Myocyte (in vitro differentiated cells): Measurements from ENCODE around the gene SH3PXD2A. TPM values are rescaled to one million over a fixed set of nuclear protein-coding genes. Genes with fewer than 3 reads are reported as not detected.
A peak's percentile ranks its signal among the peaks of the same experiment; 100 is the strongest.
"Not testable (repeated sequence)": the region's sequence is repeated elsewhere in the genome, so short reads cannot be mapped to it uniquely, and the experiment has no call there.

Source experiments
- DNase-seq: peaks from one replicate; pipeline ENCODE4 v3.0.0-alpha.2; 2012; ENCODE audit warnings: low read depth
- total RNA-seq: library from RNA; depleted of rRNA; stranded (reverse); fragments of >200 nt; gene quantifications from 2 replicates; pipeline ENCODE4 v1.2.3, GENCODE V29; 2014

SH3PXD2A gene
- total RNA-seq, 1 donor from 2014 or later, result 38.8 TPM

DNA sequence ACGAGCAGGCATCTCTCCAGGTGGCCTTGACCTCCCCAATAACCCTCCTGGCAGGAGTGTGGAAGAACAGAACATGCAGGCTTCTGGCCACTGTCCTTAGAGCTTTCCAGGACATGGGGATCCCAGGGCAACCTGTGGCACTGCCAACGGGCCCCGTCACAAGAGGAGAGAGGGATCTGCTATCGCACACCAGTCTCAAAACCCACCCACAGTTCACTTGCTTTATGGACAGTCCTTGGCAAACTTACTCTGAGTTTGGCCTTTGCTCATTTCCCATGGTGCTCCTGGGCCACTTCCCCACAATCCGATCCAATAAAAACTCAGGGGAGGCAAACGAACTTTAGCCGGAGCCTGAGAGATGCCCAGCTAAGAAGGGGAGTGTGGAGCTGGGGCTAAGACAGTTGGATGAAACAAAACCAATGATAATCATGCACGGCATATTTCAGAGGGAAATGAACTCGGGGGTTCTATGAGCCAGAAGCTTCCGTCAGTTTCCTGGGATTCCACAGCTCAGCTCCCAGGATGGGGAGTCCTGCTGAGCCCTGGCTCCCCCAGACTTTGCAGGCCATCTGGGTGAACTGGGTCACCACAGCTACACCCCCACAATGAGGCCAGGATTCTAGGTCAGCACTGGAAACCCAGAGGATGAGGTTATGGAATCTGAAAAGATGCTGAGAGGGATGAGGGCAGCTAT lies 203.4 kb downstream of the SH3PXD2A start:
- no peak for DNase-seq

DNA sequence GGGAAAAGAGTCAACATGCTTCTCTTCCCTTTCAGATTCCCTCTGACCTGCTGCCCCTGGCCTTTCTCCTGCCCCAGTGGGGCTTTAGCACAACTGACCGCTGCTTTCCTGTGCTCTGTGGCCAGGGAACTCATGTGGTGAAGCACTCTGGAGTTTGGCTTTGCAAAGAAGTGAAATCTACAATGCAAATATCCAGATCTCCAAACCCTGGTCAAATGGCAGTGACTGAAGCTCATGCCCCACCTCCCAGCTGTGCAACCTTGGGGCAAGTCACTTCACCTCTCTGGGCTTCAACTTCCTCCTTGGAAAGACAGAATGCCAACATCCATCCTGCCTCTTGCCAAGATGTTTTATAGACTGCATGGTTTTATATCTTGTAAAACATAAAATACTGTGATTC lies 204.0 kb downstream of the SH3PXD2A start:
- DNase-seq, result no peak

DNA sequence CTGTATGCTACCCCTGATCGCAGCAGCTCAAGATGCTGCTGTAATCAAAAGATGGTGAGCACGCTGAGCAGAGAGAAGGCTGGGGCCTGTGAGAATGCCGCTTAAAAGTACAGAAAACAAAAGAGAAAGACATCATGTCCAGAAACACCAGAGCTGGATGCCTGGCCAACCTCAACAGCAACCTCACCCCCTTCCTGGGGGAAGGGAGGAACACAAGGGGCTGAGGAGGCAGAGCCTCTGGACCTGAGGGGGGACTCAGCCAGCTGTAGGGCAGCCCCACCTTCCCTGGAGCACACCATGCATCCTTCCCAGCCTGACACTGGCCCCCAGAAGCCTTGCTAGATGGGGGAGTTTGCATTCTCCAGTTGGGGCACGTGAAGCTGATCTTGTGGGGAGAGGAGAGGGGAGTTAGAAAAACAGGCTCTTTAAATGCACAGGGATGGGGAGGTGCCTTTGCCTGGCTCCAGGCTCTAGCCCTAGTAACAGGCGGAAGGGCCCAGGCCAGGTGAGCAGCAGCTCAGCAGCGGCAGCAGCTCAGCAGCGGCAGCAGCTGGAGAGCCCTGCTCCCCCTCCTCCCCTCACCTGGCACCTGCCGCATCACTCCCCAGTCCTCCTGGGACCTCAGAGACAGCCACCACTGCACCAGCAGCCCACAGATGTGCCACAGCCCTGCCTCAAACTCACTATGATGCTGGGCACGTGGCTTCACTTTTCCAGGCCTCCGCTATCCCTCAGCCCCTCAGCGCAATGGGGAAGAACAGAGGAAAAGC lies 205.5 kb downstream of the SH3PXD2A start:
- DNase-seq, result no peak

DNA sequence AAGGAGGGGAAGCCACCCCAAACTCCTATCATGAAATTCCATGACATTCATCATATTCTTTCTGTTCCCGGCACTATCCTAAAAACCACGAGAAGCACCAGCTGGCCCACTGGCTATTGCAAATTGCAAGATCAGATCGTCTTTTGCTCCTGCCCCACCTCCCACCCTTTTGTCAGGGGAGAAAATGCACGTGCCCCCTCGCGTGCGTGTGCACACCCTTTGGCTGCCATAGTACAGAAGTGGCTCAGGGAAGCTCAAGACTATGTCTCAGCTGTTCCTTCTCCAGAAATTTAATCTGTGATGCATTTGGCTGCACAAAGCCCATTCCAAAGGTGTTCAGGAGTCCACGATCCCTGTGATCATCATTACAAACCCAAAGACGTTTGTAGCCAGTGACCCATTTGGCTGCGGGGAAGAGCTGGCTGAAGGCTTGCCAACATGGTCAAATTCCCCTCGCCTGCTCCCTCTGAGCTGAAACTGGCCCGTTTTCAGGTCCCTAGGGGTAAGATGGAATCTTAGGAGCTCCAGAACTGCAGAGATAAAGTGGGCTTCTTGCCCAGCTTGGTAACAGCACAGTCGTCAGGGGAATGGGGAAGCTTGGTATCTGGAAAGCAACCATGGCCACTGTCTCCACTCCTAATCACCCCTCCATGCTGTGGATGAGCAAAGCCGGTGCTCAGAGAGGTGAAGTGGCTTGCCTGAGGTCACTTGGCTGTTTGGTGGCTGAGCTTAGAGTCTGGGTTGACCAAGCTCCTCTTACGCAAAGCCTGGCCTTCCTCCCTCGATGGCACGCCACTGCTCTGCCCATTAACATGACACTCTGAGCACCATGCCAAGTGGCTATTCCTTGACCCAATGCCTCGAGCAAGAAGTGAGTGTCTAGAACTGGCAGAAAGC lies 206.5 kb downstream of the SH3PXD2A start:
- DNase-seq, result peak; percentile 71

DNA sequence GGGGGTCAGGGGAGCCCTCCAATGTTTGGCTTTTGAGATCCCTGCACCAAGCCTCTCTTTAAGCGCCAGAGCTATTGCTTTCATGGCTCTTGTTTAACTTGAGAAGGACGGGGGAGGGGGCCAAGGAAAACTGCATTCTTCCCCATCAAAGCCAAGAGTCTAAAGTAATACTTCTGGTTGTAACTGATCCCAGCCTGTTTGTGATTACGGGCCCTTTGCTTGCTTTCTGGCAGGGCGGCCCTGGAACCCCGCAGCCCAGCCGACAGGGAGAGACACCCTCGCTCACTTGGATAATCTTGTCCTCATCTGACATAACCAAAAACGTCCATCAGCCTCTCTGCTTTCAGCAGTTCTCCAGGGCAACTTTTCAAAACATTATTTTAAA lies 207.1 kb downstream of the SH3PXD2A start:
- no peak for DNase-seq

DNA sequence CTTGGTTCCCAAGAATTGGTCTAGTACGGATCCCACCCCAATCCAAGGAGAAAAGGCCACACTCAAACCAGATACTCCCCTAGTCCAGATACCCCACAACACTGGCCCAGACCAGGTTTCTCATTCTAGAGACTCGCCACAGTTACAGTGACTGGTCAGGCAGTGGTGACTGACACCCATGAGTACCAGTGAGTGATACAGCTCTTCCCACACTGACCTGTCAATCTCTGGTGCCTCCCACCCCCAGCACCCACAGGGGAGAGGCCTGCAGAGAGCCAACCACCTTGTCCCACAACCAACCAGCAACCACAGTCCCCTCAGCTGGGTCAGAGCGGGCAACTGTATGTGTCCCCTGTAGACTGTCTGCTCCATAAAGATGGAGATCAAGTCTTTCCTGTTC lies 209.1 kb downstream of the SH3PXD2A start:
- peak; percentile 77 for DNase-seq

DNA sequence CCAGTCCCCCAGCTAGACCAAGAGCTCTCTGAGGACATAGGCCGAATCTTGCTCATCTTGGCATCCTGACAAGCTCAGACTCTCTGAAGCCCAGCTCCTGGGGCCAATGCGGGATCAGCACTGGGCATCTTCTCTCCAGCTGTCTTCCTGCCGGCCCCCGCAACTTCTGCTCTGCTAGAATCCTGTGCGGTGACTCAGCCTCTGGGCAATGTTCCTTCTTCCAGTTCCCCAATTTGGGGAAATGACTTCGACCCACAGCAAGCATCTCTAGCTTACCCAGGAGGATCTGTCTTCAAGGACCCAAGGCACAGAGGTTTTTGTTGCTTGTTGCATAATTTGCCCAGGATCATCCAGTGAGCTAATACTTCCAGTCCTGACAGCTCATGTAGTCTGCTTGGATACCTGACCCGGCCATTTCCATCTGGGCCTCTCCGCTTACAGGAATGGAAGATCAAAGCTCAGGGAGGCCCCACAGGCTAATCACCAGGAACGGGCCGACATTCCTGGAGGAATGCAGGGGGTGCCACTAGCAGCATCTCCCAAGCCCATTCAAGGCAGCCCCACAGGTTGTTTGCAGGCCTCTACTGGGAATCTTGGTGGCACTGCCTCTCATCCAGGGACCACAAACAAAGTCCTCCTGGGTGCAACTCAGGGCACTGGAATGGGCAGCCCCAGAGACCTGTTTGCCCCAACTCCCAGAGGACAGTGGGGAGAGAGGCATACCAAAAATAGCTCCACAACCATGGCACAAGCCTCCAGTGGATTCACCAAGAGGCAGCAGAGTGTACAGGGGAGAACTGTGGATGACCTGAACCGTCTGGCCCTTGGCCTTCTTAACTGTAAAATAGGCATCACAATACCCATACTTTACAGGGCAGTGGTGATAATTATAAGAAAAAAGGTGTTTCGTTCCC lies 210.0 kb downstream of the SH3PXD2A start:
- DNase-seq, result peak; percentile 99

DNA sequence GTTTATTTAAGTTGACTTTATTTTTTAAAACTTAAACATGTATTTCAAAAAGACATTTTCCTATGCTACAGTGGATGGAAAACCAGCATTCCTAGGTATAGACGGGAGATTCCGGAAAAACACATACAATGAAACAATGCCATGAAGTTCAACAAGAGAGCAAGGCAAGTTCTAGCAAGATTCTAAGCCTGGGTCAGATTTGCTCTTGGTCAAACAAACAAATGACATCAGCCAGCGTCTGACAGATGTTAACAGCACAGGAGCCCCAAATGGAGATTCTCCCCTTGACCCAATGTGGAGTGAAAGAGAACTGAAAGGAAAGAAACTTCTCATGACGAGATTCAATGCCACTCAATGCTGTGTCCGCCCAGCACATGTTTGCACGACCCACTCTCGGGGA lies 212.0 kb downstream of the SH3PXD2A start:
- no peak for DNase-seq

DNA sequence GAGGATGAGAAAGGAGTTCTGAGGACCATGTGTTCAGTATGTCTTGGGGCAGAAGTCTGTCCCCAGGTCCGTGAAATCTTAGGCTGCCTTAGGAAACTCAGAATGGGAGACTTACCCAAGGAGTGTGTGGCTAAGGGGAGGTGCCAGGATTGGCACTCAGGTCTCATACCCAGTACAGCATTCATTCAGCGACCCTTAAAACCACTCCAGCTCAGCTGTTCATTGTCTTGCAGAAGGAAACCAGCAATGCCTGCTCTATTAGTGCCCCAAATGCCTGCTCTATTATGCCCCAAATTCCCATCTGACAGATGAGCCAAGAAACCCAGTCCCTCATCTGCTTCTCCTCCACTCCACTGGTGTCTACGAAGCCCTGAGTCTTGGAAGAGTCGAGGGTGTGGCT lies 214.1 kb downstream of the SH3PXD2A start:
- peak; percentile 74 for DNase-seq

DNA sequence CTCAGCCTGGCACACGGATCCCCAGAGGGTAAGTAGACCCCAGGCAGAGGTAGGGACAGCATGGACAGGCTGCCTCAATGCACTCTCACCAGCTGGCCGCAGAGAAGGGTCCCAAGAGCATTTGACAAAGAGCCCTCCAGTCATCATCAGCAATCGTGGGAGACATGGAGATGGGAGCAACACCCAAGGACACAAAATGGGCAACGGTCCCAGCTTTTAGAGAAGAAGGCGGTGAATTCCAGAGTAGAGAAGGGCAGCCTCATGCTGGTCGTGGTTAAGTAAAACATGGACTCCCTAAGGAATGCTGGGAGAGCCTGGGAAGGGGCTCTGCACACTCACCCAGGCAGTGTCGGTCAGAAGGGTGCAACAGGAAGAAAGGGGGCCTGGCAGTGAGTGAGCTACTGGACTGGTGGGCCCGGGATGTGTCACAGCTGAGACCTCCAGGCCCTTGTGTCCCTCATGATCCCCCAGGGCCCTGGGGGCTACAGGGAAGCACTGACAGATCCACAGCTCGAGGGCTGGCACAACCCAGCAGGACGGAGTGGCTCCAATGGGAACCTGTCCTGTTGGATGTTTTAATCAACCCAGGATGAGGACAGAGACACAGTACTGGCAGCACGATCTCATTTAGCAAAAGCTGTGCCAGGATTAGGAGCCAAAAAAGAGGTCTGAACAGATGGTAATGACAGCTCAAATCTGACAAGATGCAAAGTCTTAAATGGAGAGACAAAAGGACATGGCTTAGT lies 214.8 kb downstream of the SH3PXD2A start:
- peak; percentile 82 for DNase-seq

DNA sequence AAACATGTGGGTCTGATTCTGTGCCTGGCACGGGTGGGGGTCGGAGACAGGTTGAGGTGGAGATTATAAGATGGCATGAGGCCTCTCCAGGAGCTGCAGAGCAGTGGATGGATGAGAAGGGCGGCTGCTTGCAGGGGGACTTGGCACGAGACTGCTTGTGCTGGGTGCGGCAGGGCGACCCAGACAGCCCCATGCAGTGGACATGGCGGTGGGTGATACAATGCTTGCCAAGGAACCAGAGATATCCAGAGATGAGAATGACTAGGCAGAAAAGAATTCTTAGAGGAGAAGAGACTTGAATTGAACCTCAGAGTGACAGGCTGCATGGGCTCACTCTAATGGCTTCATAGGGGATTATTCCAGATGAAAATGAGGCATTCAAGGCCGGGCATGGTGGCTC lies 216.4 kb downstream of the SH3PXD2A start:
- DNase-seq, result peak; percentile 23

DNA sequence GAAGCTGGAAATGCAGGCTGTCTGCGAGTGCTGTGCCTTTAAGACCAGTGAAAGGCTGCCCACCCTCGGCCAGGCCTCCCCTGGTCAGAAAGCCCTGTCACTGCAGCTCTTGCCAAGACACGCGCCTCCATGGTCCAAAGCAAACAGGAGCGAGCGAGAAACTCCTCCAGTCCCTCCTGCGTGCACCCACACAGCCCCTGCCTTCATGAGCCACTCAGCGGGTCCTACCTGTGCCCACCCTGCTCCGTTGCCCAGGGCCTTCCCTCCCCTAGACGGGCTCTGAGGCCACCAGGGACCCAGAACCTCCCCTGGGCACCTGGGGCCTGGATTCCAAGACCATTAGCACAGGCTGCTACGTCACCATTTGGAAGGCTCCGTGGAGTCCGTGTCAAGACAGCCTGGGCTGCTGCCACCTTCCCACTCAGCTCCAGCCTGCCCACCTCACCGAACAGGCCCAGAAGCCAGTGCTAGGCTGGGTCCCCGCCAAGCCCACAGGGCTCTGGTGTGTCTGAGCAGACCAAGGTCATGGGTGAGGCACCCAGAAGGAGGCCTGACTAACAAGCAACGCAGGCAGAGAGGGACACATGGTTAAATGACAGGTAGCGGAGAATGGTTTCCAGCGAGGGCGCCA lies 217.3 kb downstream of the SH3PXD2A start:
- no peak for DNase-seq

DNA sequence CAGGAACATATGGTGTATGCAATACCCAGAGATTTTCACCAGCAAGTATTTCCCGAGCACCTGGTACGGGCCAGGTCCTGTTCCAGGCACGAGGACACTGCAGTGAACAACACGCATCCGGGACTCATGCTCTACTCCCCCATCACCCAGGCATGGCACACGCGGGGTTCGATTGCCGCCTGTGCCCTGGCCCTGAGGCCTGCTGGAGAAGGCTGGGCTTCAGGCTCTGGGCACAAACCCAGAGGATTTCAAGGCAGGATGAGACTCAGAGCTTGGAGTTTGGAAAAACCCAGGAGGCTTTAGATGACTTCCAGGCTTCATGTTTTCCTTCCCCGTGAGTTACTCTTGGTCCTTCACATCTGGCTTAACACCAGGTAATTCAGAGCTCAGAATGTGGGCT lies 218.4 kb downstream of the SH3PXD2A start:
- DNase-seq, result no peak

DNA sequence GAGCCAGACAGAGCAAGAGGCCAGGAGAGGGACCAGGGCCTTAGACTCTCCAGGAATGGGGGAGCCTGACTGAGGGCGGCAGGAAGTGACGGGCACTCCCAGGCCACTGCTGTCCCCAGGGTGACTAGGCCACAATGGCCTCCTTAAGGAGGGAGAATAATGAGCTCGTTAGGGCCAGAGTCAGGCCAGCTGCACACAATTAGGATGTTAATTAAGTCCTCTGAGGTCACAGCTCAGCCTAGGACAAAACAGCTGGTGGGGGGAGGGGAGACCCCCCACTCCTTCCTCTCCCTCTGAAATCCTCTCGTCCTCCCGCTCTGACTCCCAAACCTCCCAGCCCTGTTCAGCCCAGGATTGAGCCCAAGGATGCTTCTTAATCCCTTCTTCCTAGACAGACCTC lies 218.9 kb downstream of the SH3PXD2A start:
- DNase-seq, result no peak

DNA sequence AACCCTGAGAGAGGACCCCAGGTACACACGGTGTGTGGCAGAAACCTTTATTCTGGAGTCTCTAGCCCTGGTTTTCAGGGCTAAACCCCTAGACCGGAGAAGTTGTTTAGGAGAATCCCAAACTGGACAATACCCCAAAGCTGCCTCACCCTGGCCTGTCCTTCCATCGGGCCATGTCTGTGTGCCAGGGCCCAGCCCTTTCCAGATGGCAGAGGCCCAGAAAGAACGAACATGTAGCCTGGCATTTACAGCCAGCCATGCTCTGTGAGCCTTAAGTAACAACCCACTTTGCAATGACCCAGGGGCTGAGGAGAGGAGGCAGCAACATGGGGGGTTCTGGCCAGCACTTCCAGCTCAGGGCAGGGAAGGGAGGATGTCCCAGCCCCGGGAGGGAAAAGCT lies 219.8 kb downstream of the SH3PXD2A start:
- DNase-seq, result no peak

DNA sequence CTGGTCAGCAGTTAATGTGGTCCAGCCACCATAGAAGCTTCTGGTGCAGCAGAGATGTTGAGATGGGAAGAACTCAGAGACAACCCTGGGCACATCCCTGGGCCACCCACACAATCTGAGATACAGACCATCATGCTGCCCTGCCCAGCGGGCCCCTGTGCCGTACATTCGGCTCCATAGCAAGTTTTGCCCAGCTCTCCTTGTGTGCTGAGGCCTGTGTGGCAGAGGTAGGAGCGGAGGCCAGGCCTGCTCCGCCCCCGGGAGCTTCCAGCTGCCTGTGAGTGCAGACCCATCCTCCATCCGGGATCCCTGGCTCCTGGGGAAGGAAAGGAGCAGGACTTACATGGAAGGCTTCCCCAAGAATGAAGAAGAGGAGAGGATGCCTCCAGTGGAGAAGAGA lies 221.5 kb downstream of the SH3PXD2A start:
- DNase-seq, result no peak

DNA sequence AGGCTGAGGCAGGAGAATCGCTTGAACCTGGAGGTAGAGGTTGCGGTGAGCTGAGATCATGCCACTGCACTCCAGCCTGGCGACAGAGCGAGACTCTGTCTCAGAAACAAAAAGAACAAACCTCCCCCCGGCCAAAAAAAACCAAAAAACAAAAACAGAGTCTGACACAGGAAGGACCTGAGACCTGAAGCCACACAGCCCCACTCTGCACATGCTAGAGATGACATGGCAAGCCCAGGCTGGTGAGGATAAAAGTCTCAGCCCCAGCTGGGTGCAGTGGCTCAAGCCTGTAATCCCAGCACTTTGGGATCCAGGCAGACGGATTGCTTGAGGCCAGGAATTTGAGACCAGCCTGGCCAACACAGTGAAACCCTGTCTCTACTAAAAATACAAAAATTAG lies 222.5 kb downstream of the SH3PXD2A start:
- not testable (repeated sequence) for DNase-seq

DNA sequence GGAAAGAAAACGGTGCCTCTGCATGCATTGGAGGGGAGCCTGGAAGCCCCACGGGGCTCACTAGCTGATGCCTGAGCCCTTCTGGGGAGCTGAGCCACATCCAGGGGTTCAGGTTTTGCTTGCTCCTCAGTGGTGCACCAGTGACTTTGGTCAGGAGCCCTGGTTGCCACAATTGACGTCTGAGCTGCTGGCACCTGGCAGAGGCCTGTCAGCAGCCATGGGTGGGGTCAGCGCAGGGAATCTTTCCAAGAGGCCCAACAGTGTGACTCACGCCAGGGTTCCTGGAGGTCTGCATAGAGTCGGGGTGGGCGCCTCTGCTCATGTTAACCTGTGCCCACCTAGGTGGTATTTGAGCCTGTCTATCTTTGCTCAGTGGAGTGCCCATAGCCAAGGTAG lies 223.1 kb downstream of the SH3PXD2A start:
- DNase-seq, result peak; percentile 63

DNA sequence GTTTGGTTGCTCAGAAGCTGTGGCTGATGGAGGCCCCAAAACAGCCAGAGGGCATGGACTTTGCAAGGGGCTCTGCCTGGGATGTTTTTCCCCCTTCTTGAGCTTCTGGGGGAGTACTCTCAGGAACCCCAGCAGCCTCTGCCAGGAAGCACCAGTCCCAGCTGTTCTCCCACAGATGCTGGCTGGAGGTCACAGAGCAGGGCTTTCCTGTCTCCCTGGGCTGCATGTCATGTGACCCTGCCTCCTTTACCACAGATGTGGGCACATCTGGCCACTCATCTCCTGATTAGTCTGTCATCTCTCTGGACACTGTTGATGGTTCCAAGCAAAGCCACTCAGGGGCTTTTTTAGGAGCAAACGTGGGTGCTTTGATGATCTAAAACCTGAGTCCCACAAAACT lies 225.2 kb downstream of the SH3PXD2A start:
- peak; percentile 28 for DNase-seq

DNA sequence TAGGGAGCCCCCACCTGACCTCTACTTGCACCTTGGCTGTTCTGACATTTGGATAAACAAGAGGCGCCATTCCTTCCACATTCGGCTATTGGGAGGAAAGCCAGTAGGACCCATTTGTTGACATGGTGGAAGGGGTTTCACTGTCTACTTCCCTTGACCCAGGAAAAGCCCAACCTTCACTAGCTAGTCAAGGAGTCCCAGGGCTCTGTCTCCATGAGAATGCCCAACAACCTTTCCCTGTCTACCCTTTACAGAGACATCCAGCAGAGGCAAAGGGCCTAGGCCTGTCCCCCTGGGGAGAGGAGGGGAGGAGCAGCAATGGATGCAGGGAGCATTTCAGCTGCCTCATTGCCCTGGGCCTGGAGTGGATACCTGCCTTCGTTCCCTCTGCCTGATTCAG lies 225.8 kb downstream of the SH3PXD2A start:
- no peak for DNase-seq
